ENCODE results near the gene CHL1.
"Not testable (repeated sequence)": the region's sequence is repeated elsewhere in the genome, so short reads cannot be mapped to it uniquely, and the experiment has no call there.

CHL1 gene

DNA sequence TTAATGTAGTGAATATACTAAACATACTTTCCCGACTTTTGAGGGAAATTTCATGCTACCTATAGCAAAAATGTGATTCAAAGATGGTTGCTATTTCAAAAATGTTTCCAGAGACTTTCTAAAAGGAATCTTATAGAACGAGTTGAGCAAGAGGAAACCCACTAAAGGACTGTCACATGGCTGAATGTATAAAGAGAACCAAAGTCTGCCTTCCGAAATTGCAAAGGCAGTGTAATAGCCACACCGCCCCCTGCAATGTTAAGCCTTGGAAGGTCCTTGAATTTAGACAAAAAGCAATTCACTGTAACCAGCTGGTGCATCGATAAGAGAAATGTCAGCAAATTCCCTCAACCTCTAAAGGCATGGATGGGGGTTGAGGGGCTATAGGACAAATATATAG, 142.8 kb downstream of the CHL1 start:
- DNase-seq = no peak

DNA sequence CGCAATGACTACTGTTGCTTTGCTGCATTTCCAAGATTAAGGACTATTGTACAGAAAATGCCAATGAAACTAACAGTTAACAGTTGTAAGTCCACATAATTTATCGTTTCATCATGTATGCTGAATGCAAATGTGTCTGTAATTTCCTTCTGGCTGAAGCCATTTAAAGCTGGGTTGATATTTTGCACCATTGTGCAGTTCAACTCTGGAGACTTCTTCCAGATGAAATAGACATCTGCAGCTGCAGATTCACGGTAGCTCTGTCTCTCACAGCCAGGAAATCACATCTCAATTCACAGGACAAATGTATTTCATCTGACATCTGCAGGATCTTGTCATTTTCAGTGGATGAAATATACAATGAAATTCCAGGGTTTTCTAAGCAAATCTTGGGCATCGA, 145.4 kb downstream of the CHL1 start:
- no peak for DNase-seq

DNA sequence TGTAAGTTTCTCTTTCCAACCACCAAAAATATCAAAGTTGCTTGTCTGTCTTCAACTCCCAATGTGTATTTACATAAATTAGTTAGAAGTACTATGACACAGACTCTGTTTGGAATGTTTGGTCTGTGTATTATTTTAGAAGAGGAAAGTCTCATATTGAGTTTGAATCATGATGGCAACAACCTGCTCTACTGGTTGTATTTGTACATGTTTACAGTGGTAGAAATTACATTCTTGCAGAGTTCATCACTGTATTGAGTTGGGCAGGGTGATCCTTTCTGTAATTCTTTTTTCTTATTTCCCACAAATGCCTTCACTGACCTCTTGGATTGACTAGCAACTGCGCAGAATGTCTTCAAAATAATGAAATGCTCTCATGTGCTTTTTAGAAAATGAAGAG, 149.6 kb downstream of the CHL1 start:
- DNase-seq = no peak

DNA sequence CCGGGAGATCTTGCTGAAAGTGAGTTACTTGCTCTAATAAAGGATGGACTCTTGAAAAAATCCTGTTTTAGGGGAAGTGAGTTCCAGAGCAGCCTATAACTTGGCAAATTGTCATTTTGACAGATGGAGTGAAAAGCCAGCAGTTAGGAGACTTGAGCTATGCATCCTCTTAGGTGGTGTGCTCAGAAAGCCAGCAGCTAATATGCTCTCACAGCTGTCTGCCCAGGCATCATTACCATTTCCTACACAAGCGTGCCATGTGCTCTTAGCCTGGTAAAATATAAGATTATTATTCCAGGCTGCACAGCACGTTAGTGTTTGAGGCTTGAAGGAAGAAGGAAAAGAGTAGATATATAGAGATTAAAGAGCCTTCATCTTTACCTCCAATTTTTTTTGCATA, 151.0 kb downstream of the CHL1 start:
- no peak for DNase-seq

DNA sequence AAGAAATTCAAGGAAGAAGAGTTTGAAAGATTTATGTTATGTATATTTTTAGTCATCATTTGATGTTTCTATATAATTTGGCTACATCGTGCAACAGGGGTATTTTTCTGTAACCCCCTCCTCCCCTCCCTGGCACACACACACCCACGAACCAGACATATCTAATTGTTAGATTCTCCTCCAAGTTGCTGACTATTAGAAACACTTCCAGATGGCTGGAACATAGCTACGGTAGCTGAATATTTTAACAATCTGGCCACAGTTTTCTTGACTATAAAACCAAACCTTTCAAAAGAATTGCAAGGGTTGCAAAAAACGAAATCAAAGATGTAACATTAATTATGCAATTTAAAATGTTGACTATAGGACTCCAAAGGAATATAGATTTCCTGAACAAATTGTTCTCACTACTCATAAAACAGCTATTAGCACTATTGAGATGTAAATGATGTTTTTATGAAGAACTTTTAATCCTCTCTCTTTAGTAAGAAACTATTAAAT, 154.4 kb downstream of the CHL1 start:
- no peak for DNase-seq

DNA sequence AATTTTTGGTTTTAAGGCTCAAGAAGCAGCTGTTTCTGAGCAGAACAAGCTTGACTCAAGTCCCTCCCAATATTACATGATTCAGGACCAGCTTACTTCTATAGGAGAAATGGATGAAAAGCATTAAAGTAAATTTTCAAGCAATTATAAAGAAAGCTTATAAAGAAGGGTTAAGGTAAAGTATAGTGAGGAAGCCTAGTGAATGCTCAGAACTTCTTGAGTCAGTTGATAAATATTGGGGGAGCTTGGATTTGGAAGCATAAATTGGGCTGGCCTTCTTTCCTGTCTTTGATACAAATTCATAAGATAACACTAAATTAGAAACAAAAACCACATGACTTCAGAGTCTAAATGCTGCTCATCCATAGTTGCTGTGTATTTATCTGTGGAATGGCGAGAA, 156.0 kb downstream of the CHL1 start:
- no peak for DNase-seq

DNA sequence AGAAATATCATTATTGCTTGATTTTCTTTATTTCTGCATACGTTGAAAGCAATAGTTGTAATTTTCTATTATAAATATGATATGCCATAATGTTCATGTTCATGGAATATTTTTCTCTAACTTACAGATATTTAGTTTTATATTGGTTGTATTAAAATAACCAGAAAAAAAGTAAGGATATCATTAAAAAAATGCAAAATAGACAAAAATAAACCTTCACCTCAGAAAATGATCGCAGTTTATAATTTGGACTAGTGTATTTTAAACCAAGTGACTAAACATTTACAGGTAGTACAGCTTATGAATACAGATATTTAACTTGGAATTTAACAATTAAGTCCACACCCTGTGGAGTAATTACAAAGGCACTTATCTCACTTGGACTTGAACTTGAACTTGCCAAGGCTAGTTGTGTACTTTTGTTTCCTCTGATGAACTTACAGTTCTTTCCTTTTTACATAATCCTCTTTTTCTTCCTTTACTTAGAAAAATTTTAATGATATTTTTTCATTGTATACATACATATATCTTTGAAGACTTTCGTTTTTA, 156.7 kb downstream of the CHL1 start:
- DNase-seq = no peak

DNA sequence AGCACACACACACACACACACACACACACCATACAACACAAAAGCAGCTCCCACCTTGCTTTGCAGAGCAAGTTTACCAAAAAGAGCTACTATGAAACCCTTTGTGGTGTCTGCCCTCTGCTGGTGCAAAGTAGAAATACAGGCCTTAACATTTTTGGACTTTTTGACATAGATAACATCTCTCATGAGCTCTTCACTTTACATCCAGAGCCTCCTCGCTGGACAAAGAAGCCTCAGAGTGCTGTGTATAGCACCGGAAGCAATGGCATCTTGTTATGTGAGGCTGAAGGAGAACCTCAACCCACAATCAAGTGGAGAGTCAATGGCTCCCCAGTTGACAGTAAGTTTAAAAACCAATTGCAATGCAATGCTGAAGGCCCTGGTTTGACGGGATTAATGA, 157.9 kb downstream of the CHL1 start:
- peak; percentile 36 for DNase-seq

DNA sequence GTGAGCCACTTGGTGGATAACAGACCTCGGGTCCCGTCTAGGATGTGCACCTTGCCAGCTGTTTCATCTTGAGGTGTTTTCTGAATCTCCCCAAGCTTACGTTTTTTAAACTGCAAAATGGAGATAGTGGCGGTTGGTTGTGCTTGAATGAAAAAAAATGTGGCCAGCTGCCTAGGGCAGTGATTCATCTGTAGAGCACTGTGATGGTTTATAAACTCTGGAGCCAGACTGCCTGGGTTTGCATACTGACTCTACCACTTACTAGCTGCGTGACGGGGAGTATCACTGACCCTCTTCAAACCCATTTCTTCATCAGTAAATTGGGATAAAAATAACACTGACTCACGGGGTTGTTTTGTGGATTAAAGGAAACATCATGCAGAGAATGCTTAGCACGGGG, 159.1 kb downstream of the CHL1 start:
- no peak for DNase-seq

DNA sequence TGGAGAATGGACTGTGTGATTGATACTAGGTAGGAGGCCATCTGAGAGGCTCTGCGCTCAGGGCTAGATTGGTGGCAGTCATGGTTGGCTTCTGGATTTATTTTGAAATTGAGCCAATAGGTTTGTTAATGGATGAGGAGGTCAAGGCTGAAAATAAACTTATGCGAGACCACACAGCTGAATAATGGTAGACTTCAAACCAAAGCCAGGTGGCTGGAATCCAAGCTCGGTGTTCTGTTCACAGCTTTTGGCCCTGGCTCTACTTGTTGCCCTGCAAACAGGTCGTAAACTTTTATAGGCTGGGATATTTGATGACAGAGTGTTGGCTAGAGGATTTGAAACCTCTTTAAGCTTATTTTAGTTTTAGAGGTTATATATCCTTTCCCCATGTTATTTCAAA, 160.4 kb downstream of the CHL1 start:
- peak; percentile 65 for DNase-seq

DNA sequence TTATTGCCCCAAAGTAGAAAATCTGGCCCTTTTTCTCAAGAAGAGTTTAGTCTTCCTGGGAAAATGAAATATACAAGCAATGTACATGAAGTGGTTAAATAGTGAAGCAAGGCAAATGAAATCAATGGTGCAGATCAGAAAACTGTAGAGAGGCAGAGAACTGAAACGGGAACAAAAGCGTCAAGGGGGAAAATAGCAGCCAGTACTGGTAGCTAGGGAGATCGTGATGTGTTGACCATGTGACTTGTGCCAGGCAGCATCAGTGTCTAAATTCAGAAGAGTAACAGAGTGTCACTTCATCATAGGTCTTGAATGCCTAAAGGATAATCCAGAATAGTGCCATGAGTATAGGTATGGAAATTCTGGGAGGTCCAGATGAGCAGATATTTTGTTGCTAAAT, 163.1 kb downstream of the CHL1 start:
- no peak for DNase-seq

DNA sequence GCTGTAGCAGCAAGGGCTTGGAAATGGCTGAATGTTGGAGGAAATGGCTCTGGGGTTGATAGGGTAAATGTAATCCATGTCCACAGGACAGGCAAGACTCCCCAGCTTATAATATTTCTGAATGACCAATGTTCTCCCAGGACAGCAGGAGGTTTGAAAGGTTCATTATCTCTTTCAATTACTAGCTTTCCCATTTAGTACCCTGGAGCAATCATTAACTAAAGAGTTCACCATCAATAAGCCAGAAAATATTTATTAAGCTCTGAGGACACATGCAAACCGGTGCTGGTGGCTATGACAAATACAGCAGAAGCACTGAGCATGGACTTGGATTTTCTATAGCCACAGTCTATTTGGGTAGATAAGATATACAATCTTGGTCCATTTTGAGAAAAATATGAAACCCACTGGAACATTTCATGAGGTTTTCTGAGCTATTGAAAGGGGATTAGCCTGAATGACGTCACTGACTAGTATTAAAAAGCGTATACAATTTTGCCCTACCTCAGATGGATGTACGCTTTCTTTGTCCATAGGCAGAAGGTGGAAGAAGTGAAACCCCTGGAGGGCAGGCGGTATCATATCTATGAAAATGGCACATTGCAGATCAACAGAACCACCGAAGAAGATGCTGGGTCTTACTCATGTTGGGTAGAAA, 166.2 kb downstream of the CHL1 start:
- DNase-seq = no peak

DNA sequence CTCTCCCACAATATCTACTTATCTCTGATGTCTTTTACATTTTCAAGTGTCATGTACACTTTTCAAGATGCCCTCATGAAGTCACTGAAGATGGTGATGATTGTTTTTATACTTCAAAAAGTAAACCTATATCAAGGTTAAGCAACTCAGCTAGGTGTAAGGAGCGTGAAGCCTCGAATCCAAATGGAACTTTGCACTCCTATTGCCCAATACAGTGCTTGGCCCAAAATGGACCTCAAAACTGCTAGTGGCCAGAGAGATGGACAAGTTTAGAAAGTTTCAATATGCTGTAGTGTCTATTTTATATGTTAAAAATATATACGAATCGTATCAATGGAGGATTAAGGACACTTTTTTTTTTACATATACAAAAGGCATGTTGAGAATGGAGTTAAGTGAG, 167.7 kb downstream of the CHL1 start:
- DNase-seq = no peak

DNA sequence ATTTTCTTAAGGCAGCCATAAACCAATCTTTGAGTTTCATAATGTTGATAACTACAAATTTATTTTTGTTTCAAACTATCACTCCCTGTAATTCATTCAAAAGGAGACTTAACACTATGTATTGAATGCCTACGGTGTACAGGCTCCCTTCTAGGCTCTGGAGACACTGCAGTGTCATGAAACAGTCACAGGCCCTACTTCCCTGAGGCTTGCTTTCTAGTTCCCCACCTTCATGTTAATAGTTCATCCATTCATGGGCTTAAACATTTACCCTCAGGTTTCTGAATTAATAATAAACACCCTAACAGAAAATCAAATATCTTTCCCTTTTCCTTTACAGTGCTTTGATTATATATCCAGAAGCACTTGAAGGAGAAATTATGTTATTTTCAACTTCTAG, 168.7 kb downstream of the CHL1 start:
- no peak for DNase-seq

DNA sequence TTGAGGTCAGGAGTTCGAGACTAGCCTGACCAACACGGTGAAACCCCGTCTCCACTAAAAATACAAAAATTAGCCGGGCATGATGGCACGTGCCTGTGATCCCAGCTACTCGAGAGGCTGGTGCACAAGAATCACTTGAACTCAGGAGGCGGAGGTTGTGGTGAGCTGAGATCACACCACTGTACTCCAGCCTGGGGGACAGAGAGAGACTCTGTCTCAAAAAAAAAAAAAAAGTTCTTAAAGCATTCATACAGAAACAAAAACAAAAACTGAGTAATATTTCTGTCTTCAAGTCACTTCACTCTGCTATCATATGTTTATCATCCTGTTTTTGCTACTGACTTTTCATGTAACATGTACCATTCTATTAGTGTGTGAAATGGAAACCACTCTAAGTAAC, 169.7 kb downstream of the CHL1 start:
- DNase-seq = not testable (repeated sequence)

DNA sequence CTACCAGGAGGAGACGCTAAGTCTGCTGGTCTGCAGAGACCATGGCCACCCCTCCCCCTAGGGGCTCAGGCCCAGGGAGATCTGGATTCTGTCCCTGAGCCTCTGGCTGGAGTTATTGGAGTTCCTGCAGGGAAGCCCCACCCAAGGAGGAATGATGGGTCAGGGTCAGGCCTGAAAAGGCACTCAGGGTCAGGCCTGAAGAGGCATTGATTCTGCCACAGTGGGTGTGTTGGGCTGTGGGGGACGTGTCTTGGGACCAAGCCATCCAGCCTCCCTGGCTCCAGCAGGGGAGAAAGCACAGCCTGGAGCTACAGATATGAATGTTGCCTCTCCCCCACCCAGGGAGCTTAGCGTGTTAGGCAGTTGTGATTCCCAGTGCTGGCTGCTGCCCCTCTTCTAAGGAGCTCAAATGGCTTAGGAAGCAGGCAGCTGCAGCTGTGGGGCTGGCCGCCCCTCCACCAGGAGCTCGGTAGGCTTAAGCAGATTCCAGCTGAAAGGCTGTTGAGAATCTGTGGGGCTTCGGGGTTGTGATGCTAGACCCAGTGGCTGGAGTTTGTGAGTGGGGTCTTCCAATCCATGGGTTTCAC, 176.7 kb downstream of the CHL1 start:
- DNase-seq = no peak

DNA sequence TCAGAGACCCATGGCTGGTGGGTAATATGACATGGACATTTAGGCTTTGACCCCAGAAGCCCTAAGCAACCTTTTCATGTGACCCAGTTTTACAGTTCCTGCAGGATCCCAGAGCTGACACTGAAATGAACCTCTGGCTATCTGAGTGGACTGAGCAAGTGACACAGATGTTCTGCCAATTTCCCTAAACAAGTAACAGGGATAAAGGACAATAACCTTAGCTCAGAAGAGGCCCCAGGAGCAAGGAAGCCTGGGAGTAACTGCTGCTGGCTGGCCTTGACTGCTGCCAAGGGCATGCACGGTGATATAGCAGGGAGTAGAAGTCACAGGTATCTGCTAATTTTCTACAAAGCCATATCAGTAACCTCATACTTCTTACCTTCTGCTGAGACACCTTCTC, 177.9 kb downstream of the CHL1 start:
- DNase-seq = no peak

DNA sequence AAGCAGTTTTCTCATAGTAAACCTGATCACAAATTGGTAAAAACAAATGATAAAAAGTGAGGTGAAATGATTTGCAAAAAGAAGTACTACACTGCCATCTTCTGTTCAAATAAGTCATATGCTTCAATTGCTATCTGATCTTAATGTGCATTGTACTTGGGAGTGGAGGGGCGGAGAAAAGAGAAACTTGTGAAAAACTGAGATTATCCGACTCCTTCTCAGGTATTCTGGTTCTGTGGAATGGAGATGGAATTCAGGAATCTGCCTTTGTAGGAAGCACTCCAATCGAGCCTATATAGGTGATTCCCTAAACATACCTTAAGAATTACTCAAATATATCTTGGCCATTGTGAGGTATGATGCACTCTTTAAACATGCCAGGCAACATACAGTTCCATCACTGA, 180.6 kb downstream of the CHL1 start:
- peak; percentile 66 for DNase-seq

DNA sequence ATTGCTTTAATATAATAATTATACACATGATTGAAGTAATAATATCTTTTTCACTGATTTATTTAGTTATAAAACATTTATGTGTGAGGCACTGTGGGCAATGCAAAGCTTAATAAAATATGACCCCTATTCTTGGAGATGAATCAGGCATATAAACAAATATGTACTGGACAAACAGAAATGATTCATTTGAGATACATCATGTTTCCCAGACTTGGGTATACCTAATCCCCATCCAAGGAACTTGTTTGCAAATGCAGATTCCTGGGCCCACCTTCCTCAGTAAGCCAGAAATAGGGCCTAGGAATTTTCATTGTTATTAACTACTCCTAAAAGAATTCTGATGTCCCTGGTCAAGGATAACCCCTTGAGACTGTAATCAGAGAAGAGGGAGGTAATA, 184.2 kb downstream of the CHL1 start:
- no peak for DNase-seq

DNA sequence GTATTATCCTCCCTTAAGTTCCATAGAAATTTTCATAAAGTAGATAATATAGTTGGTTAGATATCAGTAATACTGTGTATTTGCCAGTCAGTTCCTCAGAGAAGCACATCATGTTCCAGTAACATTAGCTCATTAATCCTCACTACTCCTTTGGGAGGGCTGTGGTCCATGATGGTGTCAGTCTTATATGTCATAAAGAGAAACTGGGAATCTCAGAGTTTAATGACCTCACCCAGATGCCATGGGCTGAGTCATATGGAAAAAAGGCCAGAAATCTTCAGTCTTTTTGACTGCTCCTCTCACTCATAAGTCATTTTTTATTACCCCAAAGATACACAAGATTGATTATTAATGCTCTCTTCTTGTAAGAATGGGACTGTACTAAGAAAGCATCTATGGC, 188.6 kb downstream of the CHL1 start:
- DNase-seq = no peak

DNA sequence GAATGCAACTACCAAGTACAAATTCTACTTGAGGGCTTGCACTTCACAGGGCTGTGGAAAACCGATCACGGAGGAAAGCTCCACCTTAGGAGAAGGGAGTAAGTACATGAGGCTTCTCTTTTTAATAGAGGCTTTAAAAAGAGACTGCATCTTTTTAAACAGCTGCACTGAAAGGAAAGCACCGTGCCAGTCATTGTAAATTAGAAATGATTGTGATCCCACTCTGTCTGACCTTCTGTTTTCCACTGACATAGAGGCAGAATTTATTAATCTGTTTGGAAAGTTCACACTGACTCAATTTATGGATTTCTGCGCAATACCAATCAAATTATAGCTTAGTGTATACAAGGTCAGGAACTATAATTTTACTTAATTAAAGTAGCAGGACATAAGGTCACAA, 198.2 kb downstream of the CHL1 start:
- no peak for DNase-seq

DNA sequence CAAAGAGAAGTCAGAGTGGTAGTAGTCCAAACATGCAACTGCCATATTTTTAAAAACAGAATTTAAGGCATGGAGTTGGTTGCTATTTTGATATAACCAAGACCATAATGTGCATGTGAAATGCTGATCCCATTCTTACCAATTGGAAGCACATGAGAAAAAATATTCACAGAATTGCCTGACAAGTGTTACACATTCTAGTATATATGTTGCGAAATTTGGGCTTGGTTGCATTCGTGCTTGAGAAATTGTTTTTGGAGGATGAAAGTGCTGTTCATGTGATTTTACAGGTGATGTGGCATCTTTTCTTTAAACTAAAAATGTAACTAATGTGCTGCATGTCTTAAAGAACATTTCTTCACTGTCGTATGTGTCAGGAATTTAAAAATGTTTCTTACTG, 199.7 kb downstream of the CHL1 start:
- DNase-seq = no peak

DNA sequence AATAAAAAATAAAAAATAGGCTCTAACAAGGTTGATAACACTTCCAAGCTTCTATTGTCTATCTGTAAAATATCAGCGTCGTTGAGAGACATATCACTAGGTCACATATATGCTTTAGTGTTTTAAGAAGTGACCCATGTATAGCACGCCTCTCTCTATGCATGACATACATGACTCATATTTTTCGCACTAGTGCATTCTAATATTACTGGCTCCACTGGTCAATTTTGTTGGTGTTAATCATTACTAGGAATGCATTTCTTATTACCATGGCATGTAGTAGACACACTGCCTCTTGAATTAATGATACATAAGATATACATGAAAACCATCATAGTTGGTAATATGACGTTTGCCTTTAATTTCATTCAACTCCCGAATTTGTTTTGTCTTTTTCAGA, 203.1 kb downstream of the CHL1 start:
- DNase-seq = no peak

DNA sequence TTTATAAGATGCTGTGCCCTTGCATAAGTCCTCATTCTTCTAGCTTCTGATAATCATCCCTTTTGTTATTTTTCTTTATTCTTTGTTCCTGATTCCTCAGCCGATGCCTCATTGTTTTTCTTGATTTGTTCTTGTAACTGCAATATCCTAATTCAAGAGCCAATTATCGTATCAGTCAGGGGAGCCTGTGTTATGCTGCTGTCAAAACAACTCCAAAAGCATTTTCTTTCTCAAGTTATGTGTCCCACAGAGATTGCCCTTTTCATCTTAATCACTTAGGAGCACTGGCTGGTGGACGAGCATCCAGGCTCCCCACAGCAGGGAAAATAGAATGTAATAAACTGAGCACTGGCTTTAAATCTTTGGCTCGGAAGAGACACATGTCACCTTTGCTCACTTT, 207.3 kb downstream of the CHL1 start:
- no peak for DNase-seq

DNA sequence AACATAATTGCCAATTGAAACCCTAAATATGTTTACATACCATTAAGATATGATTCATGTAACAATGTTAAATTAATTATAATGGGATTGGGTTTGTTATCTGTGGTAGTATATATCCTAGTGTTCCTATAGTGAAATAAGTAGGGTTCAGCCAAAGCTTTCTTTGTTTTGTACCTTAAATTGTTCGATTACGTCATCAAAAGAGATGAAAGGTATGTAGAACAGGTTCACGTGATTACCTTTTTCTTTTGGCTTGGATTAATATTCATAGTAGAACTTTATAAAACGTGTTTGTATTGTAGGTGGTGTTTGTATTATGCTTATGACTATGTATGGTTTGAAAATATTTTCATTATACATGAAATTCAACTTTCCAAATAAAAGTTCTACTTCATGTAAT, 212.4 kb downstream of the CHL1 start:
- DNase-seq = no peak

Data from NCI-H1105 treated with DMSO at 0.1 percent for 48 hours (cell line).